Left kidney (tissue), 2 donors: Measurements from ENCODE around the gene NRROS. TPM values are rescaled to one million over a fixed set of nuclear protein-coding genes. Genes with fewer than 3 reads are reported as not detected.
A peak's percentile ranks its signal among the peaks of the same experiment; 100 is the strongest.

Experiments used
- DNase-seq: peaks from one replicate; pipeline ENCODE4 v3.0.0-alpha.2; 2013
- polyA plus RNA-seq: library from polyadenylated mRNA; unstranded; fragments of 120-200 nt; gene quantifications from one replicate; pipeline ENCODE4 v1.2.1, GENCODE V29; 2013; ENCODE audit not compliant: insufficient read length

The NRROS gene
- polyA plus RNA-seq, 1 donor, result 2.6 TPM

DNA sequence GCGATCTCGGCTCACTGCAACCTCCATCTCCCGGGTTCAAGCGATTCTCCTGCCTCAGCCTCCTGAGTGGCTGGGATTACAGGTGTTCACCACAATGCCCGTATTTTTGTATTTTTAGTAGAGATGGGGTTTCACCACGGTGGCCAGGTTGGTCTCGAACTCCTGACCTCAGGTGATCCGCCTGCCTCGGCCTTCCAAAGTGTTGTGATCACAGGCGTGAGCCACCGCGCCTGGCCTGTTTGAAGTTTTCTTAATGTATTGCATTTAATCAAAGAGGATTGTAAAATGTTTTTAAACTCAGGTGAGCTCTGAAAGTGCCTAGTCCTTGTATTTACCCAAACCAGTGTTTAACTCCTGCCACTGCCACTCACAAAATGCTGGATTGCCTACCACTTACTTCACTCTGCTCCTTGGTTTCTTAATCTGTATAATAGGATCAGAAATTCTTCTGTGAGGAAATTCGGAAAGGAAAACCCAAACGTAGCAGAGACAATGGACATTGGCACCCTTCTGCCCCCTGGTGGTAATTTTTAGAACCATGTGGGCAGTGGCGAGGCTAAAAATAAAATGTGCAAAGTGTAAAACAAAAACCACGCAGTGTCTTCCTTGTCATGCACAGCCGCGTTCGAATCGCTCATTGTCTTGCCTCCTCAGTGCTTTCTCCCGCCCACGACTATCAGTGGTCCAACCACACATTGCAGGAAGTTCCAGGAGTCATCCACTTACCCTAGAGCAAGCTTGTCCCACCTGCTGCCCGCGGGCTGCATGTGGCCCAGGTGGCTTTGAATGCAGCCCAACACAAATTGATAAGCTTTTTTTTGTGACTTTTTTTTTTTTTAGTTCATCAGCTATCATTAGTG lies 45.3 kb downstream of the NRROS start:
- DNase-seq, result peak; percentile 71

DNA sequence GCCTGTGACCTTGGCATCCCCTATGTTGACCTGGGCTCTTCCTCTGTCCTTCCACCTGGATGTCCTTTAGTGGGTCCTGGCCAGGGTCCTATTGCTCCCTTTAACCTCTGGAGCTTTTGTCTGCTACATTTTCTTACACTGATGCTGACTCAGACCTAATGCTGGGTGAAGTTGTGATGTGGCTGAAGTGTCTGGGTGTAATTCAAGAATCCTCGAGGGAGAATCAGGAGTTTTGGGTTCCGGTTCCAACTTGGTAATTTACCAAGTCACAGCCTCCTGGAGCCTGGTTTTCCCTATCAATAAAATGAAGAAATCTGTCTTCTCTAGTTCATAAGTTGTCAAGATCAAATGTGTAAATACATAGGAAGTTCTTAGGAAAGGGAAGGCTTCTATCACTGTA lies 46.9 kb downstream of the NRROS start:
- DNase-seq, result no peak

DNA sequence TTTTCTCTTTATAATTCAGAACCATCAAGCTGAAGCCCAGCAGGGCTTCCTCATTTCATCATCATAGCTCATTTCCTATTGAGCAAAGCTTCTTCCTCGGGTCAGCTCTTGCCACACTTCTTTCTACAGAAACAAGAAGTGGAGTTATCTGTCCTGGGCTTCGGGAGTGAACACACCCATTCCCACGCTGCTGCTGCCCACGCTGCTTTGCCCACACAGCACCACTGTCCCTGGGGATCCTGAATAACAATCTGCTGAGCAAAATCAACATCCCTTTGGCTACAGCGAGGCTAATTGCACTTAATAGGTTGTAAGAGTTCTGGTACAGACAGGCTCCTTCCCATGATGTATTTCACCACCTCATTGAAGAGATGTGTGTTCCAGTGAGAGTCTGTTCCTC lies 48.9 kb downstream of the NRROS start:
- DNase-seq, result no peak

DNA sequence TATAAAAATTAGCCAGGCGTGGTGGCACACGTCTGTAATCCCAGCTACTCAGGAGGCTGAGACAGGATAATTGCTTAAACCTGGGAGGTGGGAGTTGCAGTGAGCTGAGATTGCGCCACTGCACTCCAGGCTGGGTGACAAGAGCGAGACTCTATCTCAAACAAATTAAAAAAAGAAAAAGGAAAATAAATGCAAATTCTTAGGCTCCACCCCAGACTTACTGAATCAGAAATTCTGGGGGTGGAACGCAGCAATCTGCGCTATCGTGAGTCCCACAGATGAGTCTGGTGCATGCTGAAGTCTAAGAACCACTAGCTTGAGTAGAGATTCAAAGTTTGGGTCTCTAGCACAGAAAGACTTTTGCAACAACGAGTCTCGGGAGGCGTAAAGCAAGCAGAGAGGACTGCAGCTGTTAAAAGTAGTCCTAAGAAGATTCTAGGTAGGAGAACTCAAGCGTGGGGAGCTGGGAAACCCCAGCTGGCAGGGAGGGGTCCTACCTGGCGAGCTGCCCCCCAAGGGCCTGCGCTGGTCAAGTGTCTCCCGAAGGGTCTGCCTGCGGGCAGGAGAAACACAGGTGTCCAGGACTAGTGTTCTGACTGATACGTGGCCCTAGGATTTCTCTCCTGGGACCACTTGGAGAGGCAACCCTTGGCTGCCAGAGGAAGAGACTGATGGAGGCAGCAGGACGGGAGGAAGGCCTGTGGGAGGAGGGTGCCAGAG lies 50.6 kb downstream of the NRROS start:
- no peak for DNase-seq

DNA sequence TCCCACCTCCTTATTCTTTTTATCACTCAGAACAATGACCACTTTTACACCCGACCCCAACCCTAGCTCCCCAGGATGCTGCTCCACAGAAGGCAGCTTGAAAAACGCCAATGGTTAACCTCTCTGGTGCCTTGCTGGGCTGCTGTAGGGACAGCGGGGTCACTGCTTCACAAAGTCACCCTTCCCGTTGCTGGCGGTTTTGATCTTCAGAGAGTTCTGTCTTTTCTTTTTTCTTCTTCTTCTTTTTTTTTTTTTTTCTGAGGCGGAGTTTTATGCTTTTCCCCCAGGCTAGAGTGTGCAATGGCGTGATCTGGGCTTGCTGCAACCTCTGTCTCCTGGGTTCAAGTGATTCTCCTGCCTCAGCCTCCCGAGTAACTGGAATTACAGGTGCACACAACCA lies 51.9 kb downstream of the NRROS start:
- no peak for DNase-seq

GRCh38 chr3:196694202-196694638 lies 54.7 kb downstream of the NRROS start:
- DNase-seq, result no peak

- no peak for DNase-seq
These were observed 55.7 kb downstream of the NRROS start for GRCh38 chr3:196694941-196695848.

DNA sequence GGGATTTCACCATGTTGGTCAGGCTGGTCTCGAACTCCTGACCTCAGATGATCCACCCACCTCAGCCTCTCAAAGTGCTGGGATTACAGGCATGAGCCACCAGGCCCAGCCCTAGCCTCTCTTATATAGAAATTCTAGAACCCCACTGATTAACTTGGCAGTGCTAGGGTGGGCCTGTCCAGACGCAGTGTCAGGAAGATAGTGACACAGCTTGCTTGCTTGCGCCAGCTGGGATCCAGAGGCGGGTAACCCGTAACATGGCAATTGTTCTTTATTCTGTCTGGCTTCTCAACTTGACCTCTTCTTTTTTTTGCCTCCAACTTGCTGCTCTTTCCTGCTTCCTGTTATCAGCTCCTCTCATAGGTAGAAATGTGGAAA lies 56.3 kb downstream of the NRROS start:
- no peak for DNase-seq

GRCh38 chr3:196697270-196697669 lies 57.8 kb downstream of the NRROS start:
- no peak for DNase-seq

DNA sequence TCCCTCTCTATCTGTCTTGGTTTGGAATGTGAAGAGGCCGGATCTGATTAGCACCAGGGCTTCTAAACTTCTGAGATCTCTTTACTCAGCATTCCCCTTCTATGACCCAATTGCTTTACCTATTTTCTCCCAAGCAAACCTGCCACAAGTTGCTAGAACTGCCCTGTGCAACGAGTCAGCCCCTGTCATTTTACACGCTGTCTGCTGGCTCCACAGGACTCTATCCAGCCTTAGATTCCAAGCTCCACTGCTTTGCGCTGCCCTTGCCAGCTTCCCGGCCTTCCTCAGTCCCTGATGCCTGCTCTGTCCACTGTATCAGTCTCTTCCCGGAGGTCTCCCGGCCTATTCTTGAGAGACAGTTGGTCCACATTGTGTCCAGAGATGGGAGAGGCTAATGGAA lies 60.3 kb downstream of the NRROS start:
- no peak for DNase-seq

GRCh38 chr3:196700801-196701200 lies 61.3 kb downstream of the NRROS start:
- no peak for DNase-seq

DNA sequence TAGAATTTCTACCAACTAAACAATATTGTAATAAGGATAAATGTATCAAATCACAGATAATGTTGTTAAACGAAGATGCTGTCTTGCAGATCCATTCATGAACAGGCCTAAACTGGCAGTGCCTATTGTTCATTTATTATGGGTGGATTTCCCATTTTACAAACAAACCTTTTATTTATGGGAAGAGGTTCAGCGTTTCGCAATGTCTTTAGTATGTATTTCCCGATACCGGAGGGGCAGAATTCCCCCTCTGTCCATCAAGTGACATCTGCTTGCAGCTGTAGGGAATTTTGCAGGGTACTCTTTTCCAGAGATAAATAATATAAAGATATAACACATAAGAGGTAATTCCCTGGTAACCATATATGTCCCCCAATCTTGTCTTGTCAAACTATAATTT lies 66.8 kb downstream of the NRROS start:
- DNase-seq, result no peak

GRCh38 chr3:196706731-196707130 lies 67.2 kb downstream of the NRROS start:
- no peak for DNase-seq

DNA sequence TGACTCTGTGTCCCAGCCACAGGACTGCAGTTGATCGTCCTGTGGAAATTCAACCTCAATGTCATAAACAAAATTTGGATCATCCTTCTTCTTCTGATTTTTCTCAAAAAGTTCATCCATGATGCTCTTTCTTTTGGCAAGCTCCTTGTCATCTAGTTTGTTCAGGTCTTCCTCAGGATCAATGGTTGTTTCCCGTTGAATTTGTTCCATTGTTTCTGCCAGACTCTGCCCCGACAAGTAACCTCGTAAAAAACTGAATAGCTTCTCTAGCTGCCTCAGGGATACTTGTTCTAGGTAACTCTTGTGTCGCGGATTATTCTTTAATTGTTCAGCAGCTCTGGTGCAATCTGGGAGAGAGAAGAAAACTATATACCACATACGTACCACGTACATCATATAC lies 68.1 kb downstream of the NRROS start:
- DNase-seq, result no peak

DNA sequence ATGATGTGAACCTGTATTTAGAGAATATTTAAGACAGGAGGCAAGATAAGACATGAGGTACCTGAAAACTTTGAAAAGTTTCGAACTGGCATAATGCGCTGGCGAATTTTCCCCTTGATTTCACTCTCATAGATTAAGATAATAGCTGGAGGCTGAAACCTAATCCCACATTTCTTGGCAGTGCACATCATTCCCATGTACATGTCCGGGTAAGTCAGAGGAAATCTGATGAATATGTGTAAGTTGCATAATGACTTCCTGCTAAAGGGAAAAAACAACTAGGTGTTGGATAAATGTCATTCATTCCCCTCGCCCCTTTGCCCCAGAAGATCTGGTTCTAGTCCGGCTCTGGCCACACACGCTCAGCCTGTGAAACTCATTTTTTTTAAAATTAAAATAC lies 69.0 kb downstream of the NRROS start:
- DNase-seq, result no peak

Other genes starting within 250 kb of the NRROS start
- gene UBXN7, start 207.3 kb upstream of the NRROS start, polyA plus RNA-seq, result 39.7 TPM
- 21.9 TPM for gene RNF168, start 135.9 kb upstream of the NRROS start, polyA plus RNA-seq
- gene SMCO1, start 124.3 kb upstream of the NRROS start, polyA plus RNA-seq, result not detected
- 18.5 TPM for gene WDR53, start 71.1 kb upstream of the NRROS start, polyA plus RNA-seq
- gene FBXO45, start 71.0 kb upstream of the NRROS start, polyA plus RNA-seq, result 16.7 TPM
- 4.9 TPM for gene CEP19, start 72.6 kb downstream of the NRROS start, polyA plus RNA-seq
- 32.5 TPM for gene PIGX, start 72.7 kb downstream of the NRROS start, polyA plus RNA-seq
- 88.6 TPM for gene PAK2, start 100.2 kb downstream of the NRROS start, polyA plus RNA-seq
- 40.4 TPM for gene SENP5, start 228.2 kb downstream of the NRROS start, polyA plus RNA-seq